ENCODE data around the gene LRRC14B. TPM values are rescaled to one million over a fixed set of nuclear protein-coding genes. Genes with fewer than 3 reads are reported as not detected.

Gene LRRC14B
- total RNA-seq, 1 experiment from 2014 or later, result not detected

GRCh38 chr5:203246-203930 is 12.1 kb downstream of the LRRC14B start:
- DNase-seq (ENCODE audit: low spot score), result no peak
- Histone ChIP-seq H3K27me3 (replicated peaks; ENCODE audit: insufficient read depth, low read depth, low read length, poor library complexity) (no peaks in the 10 kb centered on the region), H3K9me3 (ENCODE audit: low read depth, low read length, poor library complexity, severe bottlenecking) (no peaks in the 10 kb centered on the region), H3K4me3 (ENCODE audit: low read depth, low read length, poor library complexity, severe bottlenecking) (no peak overlapping the region), H3K27ac (ENCODE audit: low read depth, low read length, poor library complexity, severe bottlenecking) (no peak overlapping the region), H3K4me1 (ENCODE audit: insufficient read depth, low read length, poor library complexity, severe bottlenecking) (no peaks in the 10 kb centered on the region), H3K36me3 (ENCODE audit: insufficient read depth, low read length, poor library complexity, severe bottlenecking) (peaks cover 19% of the 10 kb centered on the region)
- TF ChIP-seq EZH2 (IDR thresholded peaks at IDR 0.05; ENCODE audit: borderline replicate concordance, low read depth, low read length, poor library complexity, severe bottlenecking), result no peak
- intact Hi-C loops (cut with micrococcal nuclease; ENCODE audit: unreplicated experiment), result no loop called here
- POLR2A ChIA-PET (ENCODE audit: low non-redundant PET), result no interaction called here
- CTCF ChIA-PET, result no interaction called here
- no TSS peak for BruUV-seq (replicated peaks)

- intact Hi-C loops (cut with micrococcal nuclease; ENCODE audit: unreplicated experiment), result no loop called here
- no TSS peak for BruUV-seq (replicated peaks)
- H3K9me3 ChIP-seq (ENCODE audit: low read depth, low read length, poor library complexity, severe bottlenecking), result no peaks in the 10 kb centered on the region
Measured at GRCh38 chr5:204001-204400, 12.7 kb downstream of the LRRC14B start.

GRCh38 chr5:204462-204861 is 13.2 kb downstream of the LRRC14B start:
- Histone ChIP-seq H3K27ac (ENCODE audit: low read depth, low read length, poor library complexity, severe bottlenecking) (no peak overlapping the region), H3K4me1 (ENCODE audit: insufficient read depth, low read length, poor library complexity, severe bottlenecking) (no peaks in the 10 kb centered on the region), H3K4me3 (ENCODE audit: low read depth, low read length, poor library complexity, severe bottlenecking) (no peak overlapping the region), H3K9me3 (ENCODE audit: low read depth, low read length, poor library complexity, severe bottlenecking) (no peaks in the 10 kb centered on the region), H3K27me3 (replicated peaks; ENCODE audit: insufficient read depth, low read depth, low read length, poor library complexity) (no peaks in the 10 kb centered on the region), H3K36me3 (ENCODE audit: insufficient read depth, low read length, poor library complexity, severe bottlenecking) (peaks cover 19% of the 10 kb centered on the region)
- intact Hi-C loops (cut with micrococcal nuclease; ENCODE audit: unreplicated experiment), result no loop called here
- no TSS peak for BruUV-seq (replicated peaks)
- DNase-seq (ENCODE audit: low spot score), result no peak
- ChIA-PET POLR2A (ENCODE audit: low non-redundant PET) (no interaction called here), CTCF (no interaction called here)
- TF ChIP-seq EZH2 (IDR thresholded peaks at IDR 0.05; ENCODE audit: borderline replicate concordance, low read depth, low read length, poor library complexity, severe bottlenecking) (no peak), CTCF (conservative IDR thresholded peaks at IDR 0.05; ENCODE audit: low read depth, low read length) (no peak)

More at GRCh38 chr5:204001-204400, 12.7 kb downstream of the LRRC14B start:
- H3K36me3 ChIP-seq (ENCODE audit: insufficient read depth, low read length, poor library complexity, severe bottlenecking), result peaks cover 19% of the 10 kb centered on the region
- no peak overlapping the region for H3K4me3 ChIP-seq (ENCODE audit: low read depth, low read length, poor library complexity, severe bottlenecking)
- DNase-seq (ENCODE audit: low spot score), result no peak
- H3K27me3 ChIP-seq (replicated peaks; ENCODE audit: insufficient read depth, low read depth, low read length, poor library complexity), result no peaks in the 10 kb centered on the region
- ChIA-PET CTCF (no interaction called here), POLR2A (ENCODE audit: low non-redundant PET) (no interaction called here)
- no peaks in the 10 kb centered on the region for H3K4me1 ChIP-seq (ENCODE audit: insufficient read depth, low read length, poor library complexity, severe bottlenecking)
- no peak overlapping the region for H3K27ac ChIP-seq (ENCODE audit: low read depth, low read length, poor library complexity, severe bottlenecking)
- no peak for TF ChIP-seq EZH2 (IDR thresholded peaks at IDR 0.05; ENCODE audit: borderline replicate concordance, low read depth, low read length, poor library complexity, severe bottlenecking)
- TF ChIP-seq CTCF (conservative IDR thresholded peaks at IDR 0.05; ENCODE audit: low read depth, low read length), result no peak

Data from A673 (cell line).